Measurements from ENCODE around the gene BICD1.

DNA sequence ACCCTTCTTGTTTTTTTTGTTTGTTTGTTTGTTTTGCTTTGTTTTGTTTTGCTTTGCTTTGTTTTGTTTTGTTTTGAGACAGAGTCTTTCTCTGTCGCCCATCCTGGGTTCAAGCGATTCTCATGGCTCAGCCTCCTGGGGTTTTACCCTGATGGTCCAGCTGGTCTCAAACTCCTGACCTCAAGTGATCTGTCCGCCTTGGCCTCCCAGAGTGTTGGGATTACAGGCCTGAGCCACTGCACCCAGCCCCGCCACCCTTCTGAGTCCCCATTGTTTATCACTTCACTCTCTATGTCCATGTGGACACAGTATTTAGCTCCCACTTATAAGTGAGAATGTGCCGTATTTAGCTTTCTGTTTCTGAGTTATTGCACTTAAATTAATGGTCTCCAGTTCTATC, 36.9 kb upstream of the BICD1 start:
- TF ChIP-seq CTCF (IDR thresholded peaks at IDR 0.05) (no peak), EZH2 (IDR thresholded peaks at IDR 0.05; ENCODE audit: borderline replicate concordance, insufficient read depth, low read depth, low read length, poor library complexity, severe bottlenecking) (no peak)
